NCI-H345 treated with DMSO at 0.1 percent for 48 hours (cell line): ENCODE data around the gene PXYLP1.
A peak's percentile ranks its signal among the peaks of the same experiment; 100 is the strongest.
"Not testable (repeated sequence)": the region's sequence is repeated elsewhere in the genome, so short reads cannot be mapped to it uniquely, and the experiment has no call there.

Experiments used
- DNase-seq: peaks from one replicate; lab custom pipeline; 2025; ENCODE audit not compliant: unreplicated experiment; lab: John Stamatoyannopoulos, UW

PXYLP1 gene

GRCh38 chr3:141231101-141231951 lies at the start of gene PXYLP1:
PXYLP1 (plus strand) TSS chr3:141231825; CDS start chr3:141260176, 28,351 bp downstream.
- peak; percentile 43 for DNase-seq

GRCh38 chr3:141183606-141184005 lies 48.0 kb upstream of the PXYLP1 start:
- DNase-seq: no peak

- no peak for DNase-seq
These were observed 47.2 kb upstream of the PXYLP1 start for GRCh38 chr3:141184430-141184829.

- DNase-seq: no peak
These were observed 40.4 kb upstream of the PXYLP1 start for GRCh38 chr3:141191097-141191749.

- DNase-seq: peak; percentile 59
These were observed 39.3 kb upstream of the PXYLP1 start for GRCh38 chr3:141192345-141192744.

- no peak for DNase-seq
These were observed 38.4 kb upstream of the PXYLP1 start for GRCh38 chr3:141193066-141193830.

- DNase-seq: no peak
These were observed 30.5 kb upstream of the PXYLP1 start for GRCh38 chr3:141201122-141201521.

- no peak for DNase-seq
These were observed 28.9 kb upstream of the PXYLP1 start for GRCh38 chr3:141202682-141203081.

- DNase-seq: no peak
These were observed 27.8 kb upstream of the PXYLP1 start for GRCh38 chr3:141203866-141204265.

GRCh38 chr3:141204343-141204742 lies 27.3 kb upstream of the PXYLP1 start:
- no peak for DNase-seq

- DNase-seq: not testable (repeated sequence)
These were observed 20.3 kb upstream of the PXYLP1 start for GRCh38 chr3:141211306-141211705.

- DNase-seq: no peak
These were observed 19.5 kb upstream of the PXYLP1 start for GRCh38 chr3:141212101-141212500.

- DNase-seq: no peak
These were observed 19.1 kb upstream of the PXYLP1 start for GRCh38 chr3:141212555-141212954.

- DNase-seq: no peak
These were observed 14.7 kb upstream of the PXYLP1 start for GRCh38 chr3:141216975-141217374.

- DNase-seq: no peak
These were observed 14.2 kb upstream of the PXYLP1 start for GRCh38 chr3:141217389-141217788.

- no peak for DNase-seq
These were observed 13.3 kb upstream of the PXYLP1 start for GRCh38 chr3:141218162-141218835.

- DNase-seq: no peak
These were observed 12.7 kb upstream of the PXYLP1 start for GRCh38 chr3:141218926-141219325.

GRCh38 chr3:141223673-141224166 lies 7.9 kb upstream of the PXYLP1 start:
- no peak for DNase-seq

- DNase-seq: no peak
These were observed 5.7 kb upstream of the PXYLP1 start for GRCh38 chr3:141225939-141226338.

GRCh38 chr3:141227216-141227615 lies 4.4 kb upstream of the PXYLP1 start:
- DNase-seq: no peak

GRCh38 chr3:141227752-141228151 lies 3.9 kb upstream of the PXYLP1 start:
- no peak for DNase-seq
